ENCODE measurements around the gene LARGE2. TPM values are rescaled to one million over a fixed set of nuclear protein-coding genes. Genes with fewer than 3 reads are reported as not detected.

Gene LARGE2
- total and polyA plus RNA-seq, 2 of the 13 experiments (the other 11 are each of a cell fraction or from before 2014, with no cell fraction given): 8.5 to 21.6 TPM

GRCh38 chr11:45921561-45922424 lies 663 bp upstream of the LARGE2 start (continued):
- TF ChIP-seq, protein P1, sequence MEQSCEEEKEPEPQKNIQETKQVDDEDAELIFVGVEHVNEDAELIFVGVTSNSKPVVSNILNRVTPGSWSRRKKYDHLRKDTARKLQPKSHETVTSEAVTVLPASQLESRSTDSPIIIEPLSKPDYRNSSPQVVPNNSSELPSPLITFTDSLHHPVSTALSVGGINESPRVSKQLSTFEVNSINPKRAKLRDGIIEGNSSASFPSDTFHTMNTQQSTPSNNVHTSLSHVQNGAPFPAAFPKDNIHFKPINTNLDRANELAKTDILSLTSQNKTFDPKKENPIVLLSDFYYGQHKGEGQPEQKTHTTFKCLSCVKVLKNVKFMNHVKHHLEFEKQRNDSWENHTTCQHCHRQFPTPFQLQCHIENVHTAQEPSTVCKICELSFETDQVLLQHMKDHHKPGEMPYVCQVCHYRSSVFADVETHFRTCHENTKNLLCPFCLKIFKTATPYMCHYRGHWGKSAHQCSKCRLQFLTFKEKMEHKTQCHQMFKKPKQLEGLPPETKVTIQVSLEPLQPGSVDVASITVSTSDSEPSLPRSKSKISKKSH (CRISPR knock-in tag; IDR thresholded peaks at IDR 0.05; ENCODE audit: borderline replicate concordance): no peak
- TF ChIP-seq MAX (IDR thresholded peaks at IDR 0.05) (peak; percentile 75), SP2 (CRISPR knock-in tag; IDR thresholded peaks at IDR 0.05) (no peak), ZNF484 (CRISPR knock-in tag; IDR thresholded peaks at IDR 0.05; ENCODE audit: borderline replicate concordance, low read depth) (no peak), DNMT3B (CRISPR knock-in tag; conservative IDR thresholded peaks at IDR 0.05) (no peak), ZNF512B (CRISPR knock-in tag; IDR thresholded peaks at IDR 0.05; ENCODE audit: borderline replicate concordance) (no peak), AHR (CRISPR knock-in tag; IDR thresholded peaks at IDR 0.05) (peak; percentile 7; the same call in 1 of the 2 replicates), ZNF83 (CRISPR knock-in tag; IDR thresholded peaks at IDR 0.05; ENCODE audit: borderline replicate concordance) (no peak), SATB2 (CRISPR knock-in tag; IDR thresholded peaks at IDR 0.05) (no peak), IRX3 (CRISPR knock-in tag; IDR thresholded peaks at IDR 0.05; ENCODE audit: borderline replicate concordance, low read depth) (no peak), HIC2 (CRISPR knock-in tag; IDR thresholded peaks at IDR 0.05; ENCODE audit: low read depth) (no peak), PCBP2 (optimal IDR thresholded peaks at IDR 0.05; ENCODE audit: low read depth, low read length, poor library complexity, severe bottlenecking) (no peak), ZNF839 (CRISPR knock-in tag; IDR thresholded peaks at IDR 0.05; ENCODE audit: borderline replicate concordance) (no peak), NFKB2 (CRISPR knock-in tag; IDR thresholded peaks at IDR 0.05; ENCODE audit: borderline replicate concordance) (no peak)
- TF ChIP-seq, protein P2, sequence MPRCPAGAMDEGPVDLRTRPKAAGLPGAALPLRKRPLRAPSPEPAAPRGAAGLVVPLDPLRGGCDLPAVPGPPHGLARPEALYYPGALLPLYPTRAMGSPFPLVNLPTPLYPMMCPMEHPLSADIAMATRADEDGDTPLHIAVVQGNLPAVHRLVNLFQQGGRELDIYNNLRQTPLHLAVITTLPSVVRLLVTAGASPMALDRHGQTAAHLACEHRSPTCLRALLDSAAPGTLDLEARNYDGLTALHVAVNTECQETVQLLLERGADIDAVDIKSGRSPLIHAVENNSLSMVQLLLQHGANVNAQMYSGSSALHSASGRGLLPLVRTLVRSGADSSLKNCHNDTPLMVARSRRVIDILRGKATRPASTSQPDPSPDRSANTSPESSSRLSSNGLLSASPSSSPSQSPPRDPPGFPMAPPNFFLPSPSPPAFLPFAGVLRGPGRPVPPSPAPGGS (CRISPR knock-in tag; IDR thresholded peaks at IDR 0.05): no peak
- TF ChIP-seq, protein P3, sequence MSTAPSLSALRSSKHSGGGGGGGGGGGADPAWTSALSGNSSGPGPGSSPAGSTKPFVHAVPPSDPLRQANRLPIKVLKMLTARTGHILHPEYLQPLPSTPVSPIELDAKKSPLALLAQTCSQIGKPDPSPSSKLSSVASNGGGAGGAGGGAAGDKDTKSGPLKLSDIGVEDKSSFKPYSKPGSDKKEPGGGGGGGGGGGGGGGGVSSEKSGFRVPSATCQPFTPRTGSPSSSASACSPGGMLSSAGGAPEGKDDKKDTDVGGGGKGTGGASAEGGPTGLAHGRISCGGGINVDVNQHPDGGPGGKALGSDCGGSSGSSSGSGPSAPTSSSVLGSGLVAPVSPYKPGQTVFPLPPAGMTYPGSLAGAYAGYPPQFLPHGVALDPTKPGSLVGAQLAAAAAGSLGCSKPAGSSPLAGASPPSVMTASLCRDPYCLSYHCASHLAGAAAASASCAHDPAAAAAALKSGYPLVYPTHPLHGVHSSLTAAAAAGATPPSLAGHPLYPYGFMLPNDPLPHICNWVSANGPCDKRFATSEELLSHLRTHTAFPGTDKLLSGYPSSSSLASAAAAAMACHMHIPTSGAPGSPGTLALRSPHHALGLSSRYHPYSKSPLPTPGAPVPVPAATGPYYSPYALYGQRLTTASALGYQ (CRISPR knock-in tag; IDR thresholded peaks at IDR 0.05): peak; percentile 69

Measured in HepG2 (cell line).